Measurements from ENCODE around the gene PPP3CA. TPM values are rescaled to one million over a fixed set of nuclear protein-coding genes. Genes with fewer than 3 reads are reported as not detected.

Gene PPP3CA
- polyA plus RNA-seq, 1 donor (not counting 4 experiments of a cell fraction or from before 2014, with no cell fraction given): 43.3 TPM

- no peaks in the 10 kb centered on the region for H3K9me1 ChIP-seq (ENCODE audit: control insufficient read depth, extremely low read depth, insufficient read depth, low read length)
- H3K4me3 ChIP-seq (ENCODE audit: control insufficient read depth in 2 of 3, extremely low read depth in 1 of 3, insufficient read depth in 2 of 3, low read depth in 1 of 3, low read length in 3 of 3): no peak overlapping the region
- H3K27me3 ChIP-seq (ENCODE audit: control insufficient read depth, extremely low read depth, insufficient read depth, low read length): no peaks in the 10 kb centered on the region
- no peak overlapping the region for H2AFZ ChIP-seq (ENCODE audit: control insufficient read depth, low read length)
- no peaks in the 10 kb centered on the region for H3K9me3 ChIP-seq (ENCODE audit: control insufficient read depth, low read depth, low read length)
- TF ChIP-seq EZH2 (IDR thresholded peaks at IDR 0.05; ENCODE audit: low read length): no peak
- TF ChIP-seq, protein P1, sequence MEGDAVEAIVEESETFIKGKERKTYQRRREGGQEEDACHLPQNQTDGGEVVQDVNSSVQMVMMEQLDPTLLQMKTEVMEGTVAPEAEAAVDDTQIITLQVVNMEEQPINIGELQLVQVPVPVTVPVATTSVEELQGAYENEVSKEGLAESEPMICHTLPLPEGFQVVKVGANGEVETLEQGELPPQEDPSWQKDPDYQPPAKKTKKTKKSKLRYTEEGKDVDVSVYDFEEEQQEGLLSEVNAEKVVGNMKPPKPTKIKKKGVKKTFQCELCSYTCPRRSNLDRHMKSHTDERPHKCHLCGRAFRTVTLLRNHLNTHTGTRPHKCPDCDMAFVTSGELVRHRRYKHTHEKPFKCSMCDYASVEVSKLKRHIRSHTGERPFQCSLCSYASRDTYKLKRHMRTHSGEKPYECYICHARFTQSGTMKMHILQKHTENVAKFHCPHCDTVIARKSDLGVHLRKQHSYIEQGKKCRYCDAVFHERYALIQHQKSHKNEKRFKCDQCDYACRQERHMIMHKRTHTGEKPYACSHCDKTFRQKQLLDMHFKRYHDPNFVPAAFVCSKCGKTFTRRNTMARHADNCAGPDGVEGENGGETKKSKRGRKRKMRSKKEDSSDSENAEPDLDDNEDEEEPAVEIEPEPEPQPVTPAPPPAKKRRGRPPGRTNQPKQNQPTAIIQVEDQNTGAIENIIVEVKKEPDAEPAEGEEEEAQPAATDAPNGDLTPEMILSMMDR (optimal IDR thresholded peaks at IDR 0.05 in 1 of 3, IDR thresholded peaks at IDR 0.05 in 1 of 3, conservative IDR thresholded peaks at IDR 0.05 in 1 of 3; ENCODE audit: extremely low read depth in 1 of 3, insufficient read depth in 2 of 3, low read length in 3 of 3): no peak
- DNase-seq (ENCODE audit: low read depth, low spot score) (no peak), FAIRE-seq (no peak)
- no peaks in the 10 kb centered on the region for H4K20me1 ChIP-seq (ENCODE audit: control insufficient read depth, extremely low read depth, insufficient read depth, low read length)
- no peak overlapping the region for H3K9ac ChIP-seq (ENCODE audit: control insufficient read depth, extremely low read depth, insufficient read depth, low read length)
- dilution Hi-C loops (cut with MboI; ENCODE audit: extremely low pct_ligation_motif_present, low sequenced_read_pairs): no loop called here
- no peak overlapping the region for H3K27ac ChIP-seq (ENCODE audit: control insufficient read depth, insufficient read depth, low read length)
- H3K4me1 ChIP-seq (ENCODE audit: control insufficient read depth, extremely low read depth, insufficient read depth, low read length): peaks cover 10% of the 10 kb centered on the region
- H3K36me3 ChIP-seq (ENCODE audit: control insufficient read depth in 2 of 2, extremely low read depth in 1 of 2, insufficient read depth in 2 of 2, low read length in 2 of 2): no peaks in the 10 kb centered on the region
- no peak overlapping the region for H3K4me2 ChIP-seq (ENCODE audit: control insufficient read depth, extremely low read depth, insufficient read depth, low read depth, low read length)
- H3K79me2 ChIP-seq (ENCODE audit: control insufficient read depth, insufficient read depth, low read length): peaks cover 92% of the 10 kb centered on the region
Observed at GRCh38 chr4:101322743-101323142, 24.6 kb downstream of the PPP3CA start.

- TF ChIP-seq EZH2 (IDR thresholded peaks at IDR 0.05; ENCODE audit: low read length): no peak
- TF ChIP-seq, protein P1 (optimal IDR thresholded peaks at IDR 0.05 in 1 of 3, IDR thresholded peaks at IDR 0.05 in 1 of 3, conservative IDR thresholded peaks at IDR 0.05 in 1 of 3; ENCODE audit: extremely low read depth in 1 of 3, insufficient read depth in 2 of 3, low read length in 3 of 3): no peak
- Histone ChIP-seq H3K27me3 (ENCODE audit: control insufficient read depth, extremely low read depth, insufficient read depth, low read length) (no peaks in the 10 kb centered on the region), H2AFZ (ENCODE audit: control insufficient read depth, low read length) (no peak overlapping the region), H3K9ac (ENCODE audit: control insufficient read depth, extremely low read depth, insufficient read depth, low read length) (no peak overlapping the region), H3K9me1 (ENCODE audit: control insufficient read depth, extremely low read depth, insufficient read depth, low read length) (no peaks in the 10 kb centered on the region), H3K27ac (ENCODE audit: control insufficient read depth, insufficient read depth, low read length) (no peak overlapping the region), H3K79me2 (ENCODE audit: control insufficient read depth, insufficient read depth, low read length) (peaks cover 90% of the 10 kb centered on the region), H3K4me1 (ENCODE audit: control insufficient read depth, extremely low read depth, insufficient read depth, low read length) (peaks cover 10% of the 10 kb centered on the region), H3K9me3 (ENCODE audit: control insufficient read depth, low read depth, low read length) (no peaks in the 10 kb centered on the region), H4K20me1 (ENCODE audit: control insufficient read depth, extremely low read depth, insufficient read depth, low read length) (no peaks in the 10 kb centered on the region), H3K36me3 (ENCODE audit: control insufficient read depth in 2 of 2, extremely low read depth in 1 of 2, insufficient read depth in 2 of 2, low read length in 2 of 2) (no peaks in the 10 kb centered on the region), H3K4me3 (ENCODE audit: control insufficient read depth in 2 of 3, extremely low read depth in 1 of 3, insufficient read depth in 2 of 3, low read depth in 1 of 3, low read length in 3 of 3) (no peak overlapping the region), H3K4me2 (ENCODE audit: control insufficient read depth, extremely low read depth, insufficient read depth, low read depth, low read length) (peak overlapping the region; percentile 20)
- FAIRE-seq: peak; percentile 44
- dilution Hi-C loops (cut with MboI; ENCODE audit: extremely low pct_ligation_motif_present, low sequenced_read_pairs): no loop called here
- no peak for DNase-seq (ENCODE audit: low read depth, low spot score)
Observed at GRCh38 chr4:101321481-101322042, 25.8 kb downstream of the PPP3CA start.
